Neutrophil (primary cell): Measurements from ENCODE around the gene SLC4A2.

Experiments used
- H3K27ac ChIP-seq: fragments of 200-600 bp; sonication (generic); 2 replicates; pipeline ENCODE4 v1.5.1; 2016; ENCODE audit warnings: mild to moderate bottlenecking, moderate library complexity
- H3K27me3 ChIP-seq: fragments of 200-600 bp; sonication (generic); 2 replicates; pipeline ENCODE4 v1.6.0; 2016; ENCODE audit warnings: mild to moderate bottlenecking
- H3K36me3 ChIP-seq: fragments of 200-600 bp; sonication (generic); 2 replicates; pipeline ENCODE4 v1.5.1; 2017
- H3K4me1 ChIP-seq, 2 experiments: fragments of 200-600 bp in 1 of 2; sonication (generic) in 1 of 2; 1 replicate in 1 of 2; 2 replicates in 1 of 2; pipeline versions ENCODE4 v1.5.1 to v1.6.1; 2013 to 2016; ENCODE audit warnings: low read depth in 1 of 2, low read length in 1 of 2, mild to moderate bottlenecking in 1 of 2, moderate library complexity in 1 of 2; ENCODE audit not compliant: control insufficient read depth in 1 of 2, insufficient read depth in 1 of 2
- H3K4me3 ChIP-seq, 2 experiments: fragments of 200-600 bp in 1 of 2; sonication (generic) in 1 of 2; 1 replicate in 1 of 2; 2 replicates in 1 of 2; pipeline ENCODE4 v1.5.1; 2013 to 2016; ENCODE audit warnings: low read depth in 1 of 2, low read length in 1 of 2, mild to moderate bottlenecking in 1 of 2, moderate library complexity in 1 of 2
- H3K9me3 ChIP-seq: fragments of 200-600 bp; sonication (generic); 2 replicates; pipeline ENCODE4 v1.5.1; 2016
- TF ChIP-seq, protein P1 (sequence below): fragments of 200-600 bp; sonication (generic); IDR thresholded peaks from 2 replicates; pipeline ENCODE4 v1.5.1; 2016; ENCODE audit warnings: antibody characterized with exemption

SLC4A2 gene

DNA sequence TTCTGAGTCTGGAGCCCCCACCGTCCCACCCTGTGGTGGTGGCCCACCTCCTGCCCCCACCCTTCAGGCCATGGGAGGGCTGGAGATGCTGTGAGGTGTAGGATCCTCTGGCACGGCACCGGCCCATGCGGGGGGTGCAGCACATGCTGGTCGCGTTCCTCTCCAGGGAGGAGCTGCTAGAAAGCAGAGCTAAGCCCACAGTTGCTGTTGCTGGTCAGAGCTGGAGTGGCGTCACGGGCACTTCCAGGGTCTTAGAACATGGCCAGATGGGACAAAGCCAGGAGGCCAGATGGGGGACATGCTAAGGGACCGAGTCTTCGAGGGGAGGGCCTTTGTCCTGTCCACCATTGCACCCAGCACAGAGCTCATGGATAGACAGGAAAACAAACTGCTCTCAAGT, 48.5 kb downstream of the SLC4A2 start:
- Histone ChIP-seq H3K36me3 (no peaks in the 10 kb centered on the region), H3K4me1 (no peaks in the 10 kb centered on the region), H3K4me3 (no peak overlapping the region), H3K27me3 (peaks cover 4% of the 10 kb centered on the region), H3K9me3 (no peaks in the 10 kb centered on the region), H3K27ac (no peak overlapping the region)
- TF ChIP-seq, protein P1, sequence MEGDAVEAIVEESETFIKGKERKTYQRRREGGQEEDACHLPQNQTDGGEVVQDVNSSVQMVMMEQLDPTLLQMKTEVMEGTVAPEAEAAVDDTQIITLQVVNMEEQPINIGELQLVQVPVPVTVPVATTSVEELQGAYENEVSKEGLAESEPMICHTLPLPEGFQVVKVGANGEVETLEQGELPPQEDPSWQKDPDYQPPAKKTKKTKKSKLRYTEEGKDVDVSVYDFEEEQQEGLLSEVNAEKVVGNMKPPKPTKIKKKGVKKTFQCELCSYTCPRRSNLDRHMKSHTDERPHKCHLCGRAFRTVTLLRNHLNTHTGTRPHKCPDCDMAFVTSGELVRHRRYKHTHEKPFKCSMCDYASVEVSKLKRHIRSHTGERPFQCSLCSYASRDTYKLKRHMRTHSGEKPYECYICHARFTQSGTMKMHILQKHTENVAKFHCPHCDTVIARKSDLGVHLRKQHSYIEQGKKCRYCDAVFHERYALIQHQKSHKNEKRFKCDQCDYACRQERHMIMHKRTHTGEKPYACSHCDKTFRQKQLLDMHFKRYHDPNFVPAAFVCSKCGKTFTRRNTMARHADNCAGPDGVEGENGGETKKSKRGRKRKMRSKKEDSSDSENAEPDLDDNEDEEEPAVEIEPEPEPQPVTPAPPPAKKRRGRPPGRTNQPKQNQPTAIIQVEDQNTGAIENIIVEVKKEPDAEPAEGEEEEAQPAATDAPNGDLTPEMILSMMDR: no peak

DNA sequence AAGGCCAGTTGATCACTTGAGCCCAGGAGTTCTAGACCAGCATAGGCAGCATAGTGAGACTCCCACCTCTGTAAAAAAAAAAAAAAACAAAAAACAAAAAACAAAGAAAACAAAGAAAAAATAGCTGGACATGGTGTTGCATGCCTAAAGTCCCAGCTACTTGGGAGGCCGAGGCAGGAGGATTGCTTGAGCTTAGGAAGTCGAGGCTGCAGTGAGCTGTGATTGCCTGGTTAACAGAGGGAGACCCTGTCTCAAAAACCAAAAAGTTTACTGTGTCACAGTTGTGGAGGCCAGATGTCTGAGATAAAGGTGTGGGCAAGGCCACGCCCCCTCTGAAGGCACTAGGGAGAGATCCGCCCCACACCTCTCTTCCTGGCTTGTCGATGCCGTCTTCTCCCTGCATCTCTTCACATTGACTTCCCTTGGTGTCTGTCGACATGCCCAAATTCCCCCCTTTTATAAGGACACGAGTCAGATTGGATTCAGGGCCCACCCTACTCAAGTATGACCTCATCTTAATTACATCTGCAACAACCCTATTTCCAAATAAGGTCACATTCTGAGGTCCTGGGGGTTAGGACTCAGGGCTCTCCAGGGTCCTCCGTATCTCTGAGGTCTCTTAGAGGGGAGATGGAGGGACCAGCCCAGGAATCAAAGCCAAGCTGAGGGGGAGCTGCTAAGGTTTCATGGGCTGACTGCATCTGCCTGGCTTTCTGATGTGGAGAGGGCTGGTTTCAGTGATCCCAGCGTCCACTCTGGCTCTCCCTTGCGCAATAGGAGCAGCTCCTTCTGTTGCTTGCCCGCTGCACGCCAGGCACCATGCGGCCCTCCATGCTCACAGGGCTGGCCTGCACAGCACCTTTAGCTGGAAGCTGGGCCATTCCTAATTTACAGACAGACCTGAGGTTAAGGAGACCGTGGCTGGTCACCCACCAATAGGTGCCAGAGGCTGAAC, 50.0 kb downstream of the SLC4A2 start:
- Histone ChIP-seq H3K9me3 (no peaks in the 10 kb centered on the region), H3K4me3 (no peak overlapping the region), H3K27me3 (peaks cover 19% of the 10 kb centered on the region), H3K36me3 (no peaks in the 10 kb centered on the region), H3K27ac (no peak overlapping the region), H3K4me1 (no peaks in the 10 kb centered on the region)
- TF ChIP-seq, protein P1: no peak

DNA sequence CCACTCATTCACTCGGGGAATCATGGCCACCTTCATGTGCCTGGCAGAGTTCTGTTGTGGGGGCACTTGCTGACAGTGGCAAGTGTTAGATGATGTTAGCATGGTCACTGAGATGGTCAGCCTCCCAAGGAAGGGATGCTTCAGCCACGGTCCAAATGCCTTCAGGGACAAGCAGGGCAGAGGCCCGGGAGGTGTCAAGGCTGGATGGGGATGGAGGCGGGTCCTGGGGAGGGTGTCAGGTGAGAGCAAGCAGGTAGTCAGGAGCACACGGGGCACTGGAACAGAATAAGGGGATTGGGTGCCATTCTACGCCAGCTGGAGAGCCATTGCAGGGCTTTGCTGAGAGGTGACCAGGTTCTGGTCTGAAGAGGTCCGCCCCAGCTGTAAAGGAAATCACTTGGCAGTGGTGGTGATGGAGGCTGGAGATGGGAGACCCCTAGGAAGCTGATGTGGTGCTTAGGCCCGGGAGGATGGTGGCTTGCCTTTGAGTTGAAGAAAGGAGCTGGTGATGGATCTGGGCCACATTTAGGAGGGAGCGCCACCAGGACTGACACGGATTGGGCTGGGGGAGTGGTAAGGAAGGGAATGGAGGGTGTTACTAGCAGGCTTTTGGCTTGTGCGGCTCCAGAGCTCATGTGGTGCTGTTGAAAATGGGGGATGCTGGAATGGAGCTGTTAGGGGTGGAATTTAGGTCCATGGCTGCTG, 51.0 kb downstream of the SLC4A2 start:
- Histone ChIP-seq H3K4me3 (no peak overlapping the region), H3K4me1 (no peaks in the 10 kb centered on the region), H3K27ac (no peak overlapping the region), H3K9me3 (no peaks in the 10 kb centered on the region), H3K36me3 (no peaks in the 10 kb centered on the region), H3K27me3 (peaks cover 26% of the 10 kb centered on the region)
- TF ChIP-seq, protein P1: no peak

GRCh38 chr7:151110941-151111645, 51.7 kb downstream of the SLC4A2 start:
- Histone ChIP-seq H3K27me3 (peaks cover 33% of the 10 kb centered on the region), H3K4me3 (no peak overlapping the region), H3K36me3 (no peaks in the 10 kb centered on the region), H3K27ac (no peak overlapping the region), H3K9me3 (no peaks in the 10 kb centered on the region), H3K4me1 (peaks cover 0 to 3% of the 10 kb centered on the region in 2 experiments)
- TF ChIP-seq, protein P1: peak; percentile 66

- TF ChIP-seq, protein P1: no peak
- no peak overlapping the region for H3K27ac ChIP-seq
- H3K36me3 ChIP-seq: no peaks in the 10 kb centered on the region
Measured at GRCh38 chr7:151113344-151114150, 54.2 kb downstream of the SLC4A2 start.

More at GRCh38 chr7:151113344-151114150, 54.2 kb downstream of the SLC4A2 start:
- no peaks in the 10 kb centered on the region for H3K9me3 ChIP-seq
- H3K4me1 ChIP-seq: peaks cover 0 to 3% of the 10 kb centered on the region in 2 experiments
- H3K4me3 ChIP-seq: no peak overlapping the region
- peaks cover 48% of the 10 kb centered on the region for H3K27me3 ChIP-seq
